ENCODE data around the gene MMEL1.

- TF ChIP-seq CTCF (IDR thresholded peaks at IDR 0.05) = no peak
- TF ChIP-seq POLR2AphosphoS5 (IDR thresholded peaks at IDR 0.05) = no peak
- no peak for TF ChIP-seq POLR2A (IDR thresholded peaks at IDR 0.05)
- TF ChIP-seq EP300 (IDR thresholded peaks at IDR 0.05) = no peak
Measured at GRCh38 chr1:2631136-2632050, 1.4 kb downstream of the MMEL1 start.

All from sigmoid colon (tissue), 4 donors.